ENCODE data around the gene SIM1.

The SIM1 gene

DNA sequence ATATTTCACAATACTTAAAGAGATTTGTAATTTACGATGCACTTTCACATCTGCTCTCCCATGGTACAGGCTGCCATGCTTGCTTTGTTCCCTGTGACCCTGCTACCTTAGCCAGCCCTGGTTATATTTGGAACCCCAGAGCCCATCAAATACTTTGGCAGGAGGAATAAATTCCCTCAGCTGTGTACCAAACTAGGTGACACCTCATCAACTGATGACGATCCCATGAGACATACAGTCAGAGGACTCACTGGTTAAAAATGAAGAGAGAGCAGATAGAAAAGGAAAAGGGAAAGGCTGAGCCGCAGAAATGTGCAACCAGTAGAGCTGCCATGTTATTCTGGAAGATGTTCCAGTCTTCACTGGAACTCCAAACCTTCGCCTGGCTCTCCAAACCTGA, 120.0 kb downstream of the SIM1 start:
- TF ChIP-seq, protein P1, sequence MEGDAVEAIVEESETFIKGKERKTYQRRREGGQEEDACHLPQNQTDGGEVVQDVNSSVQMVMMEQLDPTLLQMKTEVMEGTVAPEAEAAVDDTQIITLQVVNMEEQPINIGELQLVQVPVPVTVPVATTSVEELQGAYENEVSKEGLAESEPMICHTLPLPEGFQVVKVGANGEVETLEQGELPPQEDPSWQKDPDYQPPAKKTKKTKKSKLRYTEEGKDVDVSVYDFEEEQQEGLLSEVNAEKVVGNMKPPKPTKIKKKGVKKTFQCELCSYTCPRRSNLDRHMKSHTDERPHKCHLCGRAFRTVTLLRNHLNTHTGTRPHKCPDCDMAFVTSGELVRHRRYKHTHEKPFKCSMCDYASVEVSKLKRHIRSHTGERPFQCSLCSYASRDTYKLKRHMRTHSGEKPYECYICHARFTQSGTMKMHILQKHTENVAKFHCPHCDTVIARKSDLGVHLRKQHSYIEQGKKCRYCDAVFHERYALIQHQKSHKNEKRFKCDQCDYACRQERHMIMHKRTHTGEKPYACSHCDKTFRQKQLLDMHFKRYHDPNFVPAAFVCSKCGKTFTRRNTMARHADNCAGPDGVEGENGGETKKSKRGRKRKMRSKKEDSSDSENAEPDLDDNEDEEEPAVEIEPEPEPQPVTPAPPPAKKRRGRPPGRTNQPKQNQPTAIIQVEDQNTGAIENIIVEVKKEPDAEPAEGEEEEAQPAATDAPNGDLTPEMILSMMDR (IDR thresholded peaks at IDR 0.05; ENCODE audit: low read depth, low read length) = no peak
- no peak overlapping the region for H3K4me3 ChIP-seq (replicated peaks in 1 of 2; ENCODE audit: low read depth in 2 of 2, low read length in 2 of 2)
- DNase-seq (ENCODE audit: low read depth in 2 of 2) = peak in 1 of 2 donors; percentile 84

DNA sequence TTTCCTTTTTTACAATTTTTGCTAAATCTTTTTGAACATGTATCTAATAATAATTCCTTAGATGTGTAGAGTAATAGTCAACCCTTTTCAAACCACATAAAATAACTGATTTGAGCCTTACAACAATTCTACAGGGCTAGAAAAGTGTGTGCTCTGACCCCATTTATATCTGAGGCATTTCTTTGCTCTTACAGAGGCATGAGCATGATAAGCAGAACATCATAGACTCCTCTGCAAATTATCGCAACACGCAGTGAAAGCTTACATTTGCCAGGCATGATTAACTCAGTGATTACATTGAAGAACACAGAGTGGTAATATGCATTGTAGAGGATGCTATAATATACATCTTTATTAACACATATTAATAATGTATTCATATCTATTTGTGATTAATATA, 120.4 kb downstream of the SIM1 start:
- peak in 1 of 2 donors; percentile 10 for DNase-seq (ENCODE audit: low read depth in 2 of 2)
- no peak overlapping the region for H3K4me3 ChIP-seq (replicated peaks in 1 of 2; ENCODE audit: low read depth in 2 of 2, low read length in 2 of 2)
- TF ChIP-seq, protein P1 (IDR thresholded peaks at IDR 0.05; ENCODE audit: low read depth, low read length) = no peak

DNA sequence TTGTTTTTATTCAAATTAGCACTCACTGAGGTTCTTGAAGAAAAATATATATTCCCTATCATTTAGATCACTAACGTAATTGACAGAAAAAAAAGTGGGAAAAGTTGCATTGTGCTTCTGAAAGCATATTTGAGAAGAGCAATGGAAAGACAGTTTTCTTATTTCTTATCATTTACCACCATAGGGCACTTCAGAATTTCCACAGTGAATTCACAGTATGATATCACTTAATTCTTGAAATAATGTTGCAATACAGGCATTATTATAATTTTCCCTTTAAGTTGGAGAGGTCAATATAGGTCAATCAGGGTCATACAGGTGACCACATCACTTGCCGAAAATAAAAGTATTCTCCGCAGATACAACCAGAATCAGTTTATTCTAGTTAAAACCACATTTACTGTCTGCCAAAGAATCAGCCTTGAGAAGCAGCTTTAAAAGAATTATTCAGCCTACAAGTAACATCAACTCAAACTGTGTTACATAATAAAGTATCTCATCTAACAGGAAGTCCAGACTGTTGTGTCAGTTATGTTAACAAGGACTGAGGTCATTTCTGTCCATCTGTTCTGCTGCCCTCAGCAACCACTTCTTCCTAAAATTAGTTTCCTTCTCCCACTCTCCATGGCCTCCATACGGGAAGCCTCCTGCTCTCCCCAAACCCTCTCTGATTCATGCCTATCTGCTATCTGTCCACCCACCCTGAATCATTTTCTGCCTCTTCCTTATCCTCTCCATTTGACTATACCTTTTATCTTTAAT, 121.2 kb downstream of the SIM1 start:
- DNase-seq (ENCODE audit: low read depth in 2 of 2) = peak; percentile 29 to 66
- TF ChIP-seq, protein P1 (IDR thresholded peaks at IDR 0.05; ENCODE audit: low read depth, low read length) = no peak

DNA sequence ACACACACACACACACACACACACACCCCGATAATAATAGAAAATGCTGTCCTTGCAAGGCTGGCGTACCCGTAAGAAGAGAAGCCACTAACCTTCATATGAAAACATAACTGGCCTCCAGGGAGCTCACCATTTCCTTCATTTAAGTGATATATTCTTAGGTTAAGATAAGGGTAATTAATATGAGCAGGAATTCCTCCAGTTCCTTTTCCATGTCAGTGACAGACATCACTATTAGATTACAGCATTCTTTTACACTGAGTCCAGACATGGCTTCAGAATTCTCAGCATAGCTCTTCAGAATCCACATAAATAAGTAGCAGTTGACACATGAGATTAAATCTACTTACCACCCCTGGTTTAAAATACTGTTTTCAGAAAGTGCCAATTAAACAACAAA, 121.9 kb downstream of the SIM1 start:
- DNase-seq (ENCODE audit: low read depth in 2 of 2) = peak; percentile 63 to 64
- TF ChIP-seq, protein P1 (IDR thresholded peaks at IDR 0.05; ENCODE audit: low read depth, low read length) = no peak
- no peak overlapping the region for H3K4me3 ChIP-seq (replicated peaks in 1 of 2; ENCODE audit: low read depth in 2 of 2, low read length in 2 of 2)

More for the DNA sequence above, 121.2 kb downstream of the SIM1 start:
- no peak overlapping the region for H3K4me3 ChIP-seq (replicated peaks in 1 of 2; ENCODE audit: low read depth in 2 of 2, low read length in 2 of 2)

DNA sequence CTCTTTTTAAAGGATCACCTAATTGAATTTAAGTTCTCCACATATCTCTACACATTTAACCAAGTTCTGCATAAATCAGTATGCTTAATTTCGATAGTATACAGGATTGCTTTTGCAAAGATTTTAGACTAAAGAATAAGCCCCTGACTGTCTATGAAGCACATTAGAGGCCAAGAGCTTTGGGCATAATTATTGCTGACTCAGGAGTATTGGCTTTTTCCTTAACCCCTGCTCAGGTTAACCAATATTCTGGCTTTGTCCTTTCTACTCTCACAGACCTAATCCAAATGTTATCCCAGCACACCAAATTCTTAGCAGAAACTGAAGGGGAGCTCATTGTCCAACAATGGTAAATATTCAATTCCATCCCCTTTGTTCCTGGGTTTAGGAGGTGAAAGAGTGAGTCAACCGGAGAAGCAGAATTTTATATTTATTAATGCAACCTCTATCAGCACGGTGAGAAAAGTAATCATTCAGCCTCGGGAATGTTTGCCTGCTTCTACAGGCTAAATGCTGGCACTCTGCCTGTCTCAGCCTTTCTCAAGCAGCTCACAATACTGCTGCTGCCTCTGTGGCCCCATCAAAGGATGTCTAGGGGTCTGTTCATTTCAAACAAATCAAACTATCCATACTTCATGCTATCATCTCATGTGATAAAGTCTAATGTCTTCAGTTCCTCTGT, 125.0 kb downstream of the SIM1 start:
- TF ChIP-seq, protein P1 (IDR thresholded peaks at IDR 0.05; ENCODE audit: low read depth, low read length) = no peak
- DNase-seq (ENCODE audit: low read depth in 2 of 2) = no peak
- H3K4me3 ChIP-seq (replicated peaks in 1 of 2; ENCODE audit: low read depth in 2 of 2, low read length in 2 of 2) = no peak overlapping the region

DNA sequence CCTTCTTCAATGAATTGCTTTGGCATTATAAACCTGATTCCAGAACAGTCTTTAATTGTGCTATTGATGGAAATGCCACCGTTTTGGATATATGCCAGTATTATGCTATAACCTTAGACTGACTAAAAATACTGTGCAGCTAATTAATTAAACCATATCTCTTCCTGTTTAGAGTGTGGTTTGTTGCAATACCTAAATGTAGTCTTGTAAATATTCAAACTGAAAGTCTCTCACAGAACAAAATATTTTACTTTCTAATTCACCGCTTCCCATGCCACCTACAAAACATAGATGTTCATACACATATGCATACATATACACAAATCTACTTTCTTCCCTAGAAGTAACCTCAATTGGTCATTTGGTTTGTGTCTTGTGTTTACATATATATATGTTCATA, 126.6 kb downstream of the SIM1 start:
- no peak overlapping the region for H3K4me3 ChIP-seq (replicated peaks in 1 of 2; ENCODE audit: low read depth in 2 of 2, low read length in 2 of 2)
- no peak for DNase-seq (ENCODE audit: low read depth in 2 of 2)
- TF ChIP-seq, protein P1 (IDR thresholded peaks at IDR 0.05; ENCODE audit: low read depth, low read length) = no peak

Measured in cardiac fibroblast (primary cell).